HG03575 (cell line): Measurements from ENCODE around the gene PHF11.

Experiments
- ATAC-seq: cut with Tn5 transposase; IDR thresholded peaks from one replicate; pipeline ENCODE4 v1.9.1; 2021; ENCODE audit not compliant: unreplicated experiment, insufficient number of reproducible peaks, low FRiP score; ENCODE audit errors: extremely low read depth

PHF11 gene

GRCh38 chr13:49495783-49496762 lies at the start of gene PHF11:
PHF11 (plus strand) TSS chr13:49495953; CDS start chr13:49496002, 49 bp downstream.
- peak; percentile 48 for ATAC-seq

DNA sequence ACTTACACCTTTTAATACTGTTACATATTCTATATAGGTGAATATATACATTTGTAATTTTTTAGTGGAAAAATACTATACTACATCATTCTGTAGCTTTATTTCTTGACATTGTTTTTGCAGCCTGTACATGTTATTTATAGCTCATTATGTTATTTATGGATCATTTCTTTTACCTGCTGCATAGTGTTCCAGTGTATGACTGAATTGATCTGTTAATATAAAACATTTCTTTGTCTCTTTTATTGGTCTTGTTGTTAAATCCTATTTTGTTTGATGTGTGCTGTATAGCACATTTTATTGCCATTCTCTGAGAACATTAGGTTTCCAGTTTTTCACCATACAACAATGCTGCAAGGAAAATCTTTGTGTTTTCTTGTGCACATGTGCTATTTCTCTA lies 49.3 kb upstream of the PHF11 start:
- ATAC-seq: no peak

GRCh38 chr13:49448753-49449152 lies 47.0 kb upstream of the PHF11 start:
- ATAC-seq: no peak

DNA sequence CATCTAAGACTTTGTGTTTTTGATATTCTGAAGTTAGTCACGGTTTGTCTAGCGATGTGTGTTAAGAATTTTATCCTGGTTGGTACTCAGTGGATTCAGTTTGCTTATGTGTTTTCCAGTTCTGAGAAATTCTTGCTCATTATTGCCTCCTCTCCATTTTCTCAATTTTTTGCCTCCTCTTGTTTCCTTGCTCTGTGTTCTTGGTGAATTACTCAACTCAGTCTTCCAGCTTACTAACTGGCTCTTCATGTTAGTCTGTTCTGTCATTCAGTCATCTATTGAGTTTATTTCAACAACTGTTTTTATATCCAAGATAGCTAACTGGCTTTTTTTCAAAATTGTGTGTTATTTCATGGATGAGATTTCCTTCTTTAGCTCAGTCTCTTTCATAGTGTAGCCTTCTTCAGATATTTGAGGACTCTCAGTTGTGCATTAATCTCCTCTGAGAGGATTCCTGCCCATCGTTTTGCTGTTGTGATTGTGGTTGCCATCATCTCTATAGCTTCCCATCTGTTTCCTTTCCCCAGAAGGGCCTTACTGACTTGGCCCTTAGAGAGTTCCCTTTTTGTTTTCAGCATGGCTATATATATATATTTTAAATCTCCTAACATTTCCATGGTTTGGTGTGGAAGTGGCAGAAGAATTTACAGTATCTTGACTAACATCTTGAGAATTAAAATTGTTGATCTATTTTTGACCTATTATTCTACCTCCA lies 45.5 kb upstream of the PHF11 start:
- ATAC-seq: no peak

DNA sequence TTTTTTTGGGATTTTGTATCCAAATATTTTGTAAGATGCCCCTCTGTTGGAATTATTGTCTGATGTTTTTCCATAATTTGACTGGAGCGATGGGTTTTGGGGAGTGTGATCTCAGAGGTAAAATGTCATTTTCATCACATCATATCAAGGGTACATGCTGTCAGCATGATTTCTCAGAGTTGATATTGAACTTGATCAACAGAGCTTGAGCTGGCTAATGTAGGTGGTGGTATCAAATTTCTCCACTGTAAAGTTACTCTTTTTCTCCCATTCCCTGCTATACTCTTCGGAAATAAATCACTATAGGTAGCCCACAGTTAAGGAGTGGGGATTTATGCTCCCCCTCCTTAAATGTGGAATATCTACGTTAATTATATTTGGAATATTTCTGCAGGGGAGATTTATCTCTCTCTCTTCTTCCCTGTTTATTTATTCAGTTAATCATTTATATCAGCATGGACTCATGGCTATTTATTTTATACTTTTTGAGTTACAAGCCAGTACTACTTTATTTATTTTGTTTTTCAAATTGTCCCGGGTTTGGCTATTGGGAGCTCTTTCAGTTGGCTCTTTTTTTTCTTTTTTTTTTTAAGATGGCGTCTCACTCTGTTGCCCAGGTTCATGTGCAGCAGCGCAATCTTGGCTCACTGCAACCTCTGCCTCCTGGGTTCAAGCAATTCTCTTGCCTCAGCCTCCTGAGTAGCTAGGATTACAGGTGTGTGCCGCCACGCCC lies 42.9 kb upstream of the PHF11 start:
- no peak for ATAC-seq

GRCh38 chr13:49453465-49453864 lies 42.3 kb upstream of the PHF11 start:
- no peak for ATAC-seq

GRCh38 chr13:49454388-49455006 lies 41.3 kb upstream of the PHF11 start:
- peak; percentile 78 for ATAC-seq

DNA sequence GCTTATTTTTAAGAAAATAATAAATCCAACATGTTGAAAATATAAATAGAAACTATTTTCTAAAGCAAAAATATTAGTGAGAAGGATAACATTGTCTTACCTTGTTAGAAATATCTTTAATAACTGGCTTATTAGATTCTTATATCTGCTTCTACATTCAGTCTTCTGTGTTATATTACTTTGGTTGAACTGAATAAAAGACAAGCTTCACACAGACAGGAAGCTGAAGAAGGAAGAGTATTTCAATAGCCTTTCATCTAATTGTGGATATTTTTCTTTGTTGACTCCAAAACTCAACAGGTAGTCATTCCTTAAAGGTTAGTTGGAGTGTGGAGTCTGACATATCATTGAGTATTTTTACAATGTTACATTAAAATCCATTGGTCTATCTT lies 40.8 kb upstream of the PHF11 start:
- no peak for ATAC-seq

DNA sequence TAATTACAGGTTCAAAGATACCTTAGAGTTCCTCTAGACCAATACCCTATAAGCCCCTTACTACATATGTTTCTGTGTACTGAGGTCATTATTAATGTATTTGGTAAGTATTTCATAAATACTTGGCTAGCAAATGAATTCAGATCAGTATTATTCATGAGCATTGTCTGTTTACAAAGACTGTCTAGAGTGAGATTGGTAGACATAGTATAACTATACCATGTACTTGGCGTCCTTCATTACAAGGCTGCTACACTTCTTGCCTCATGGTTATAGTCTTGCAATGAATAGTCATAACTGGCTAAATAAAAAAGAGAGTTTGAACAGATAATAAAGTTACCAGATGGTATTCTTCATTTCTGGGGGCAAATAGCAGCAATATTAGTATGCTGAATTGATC lies 39.6 kb upstream of the PHF11 start:
- ATAC-seq: no peak

- no peak for ATAC-seq
Measured at GRCh38 chr13:49457221-49457620, 38.5 kb upstream of the PHF11 start.

DNA sequence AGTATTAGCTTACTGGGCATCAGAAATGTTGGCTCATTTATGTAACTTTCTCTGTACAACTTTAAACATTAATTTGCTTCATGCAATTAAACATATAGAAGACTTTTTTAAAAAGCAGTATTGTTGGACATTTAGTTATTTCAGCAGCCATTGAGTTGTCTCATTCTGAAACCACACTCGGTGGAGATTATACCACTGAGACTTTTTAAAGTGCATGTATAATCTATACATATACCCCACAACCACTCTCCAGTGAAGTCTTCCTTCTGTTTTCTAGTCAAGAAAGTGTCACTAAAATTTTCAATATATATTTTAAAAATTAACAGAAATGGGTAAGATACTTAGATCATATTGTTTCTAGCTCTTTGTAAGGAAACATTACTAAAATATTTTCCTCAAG lies 36.2 kb upstream of the PHF11 start:
- ATAC-seq: no peak

DNA sequence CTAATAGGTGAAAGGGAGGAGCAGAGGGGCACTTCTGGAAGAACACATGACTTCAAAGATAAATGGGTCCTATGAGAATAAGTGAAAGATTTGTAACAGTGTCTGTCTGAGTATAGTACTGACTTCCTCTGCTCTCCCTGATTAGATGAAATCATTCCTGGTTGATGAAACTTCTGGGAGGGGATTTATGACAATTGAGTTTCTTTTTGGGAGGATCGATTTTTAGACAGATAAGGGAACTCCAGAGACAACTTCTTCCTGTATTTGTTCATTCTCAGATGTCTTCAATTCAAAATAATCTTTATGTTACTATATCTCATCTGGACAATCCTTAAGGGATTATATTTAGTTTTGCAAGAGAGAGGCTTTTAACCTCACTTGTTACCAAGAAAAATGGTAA lies 31.7 kb upstream of the PHF11 start:
- ATAC-seq: no peak

DNA sequence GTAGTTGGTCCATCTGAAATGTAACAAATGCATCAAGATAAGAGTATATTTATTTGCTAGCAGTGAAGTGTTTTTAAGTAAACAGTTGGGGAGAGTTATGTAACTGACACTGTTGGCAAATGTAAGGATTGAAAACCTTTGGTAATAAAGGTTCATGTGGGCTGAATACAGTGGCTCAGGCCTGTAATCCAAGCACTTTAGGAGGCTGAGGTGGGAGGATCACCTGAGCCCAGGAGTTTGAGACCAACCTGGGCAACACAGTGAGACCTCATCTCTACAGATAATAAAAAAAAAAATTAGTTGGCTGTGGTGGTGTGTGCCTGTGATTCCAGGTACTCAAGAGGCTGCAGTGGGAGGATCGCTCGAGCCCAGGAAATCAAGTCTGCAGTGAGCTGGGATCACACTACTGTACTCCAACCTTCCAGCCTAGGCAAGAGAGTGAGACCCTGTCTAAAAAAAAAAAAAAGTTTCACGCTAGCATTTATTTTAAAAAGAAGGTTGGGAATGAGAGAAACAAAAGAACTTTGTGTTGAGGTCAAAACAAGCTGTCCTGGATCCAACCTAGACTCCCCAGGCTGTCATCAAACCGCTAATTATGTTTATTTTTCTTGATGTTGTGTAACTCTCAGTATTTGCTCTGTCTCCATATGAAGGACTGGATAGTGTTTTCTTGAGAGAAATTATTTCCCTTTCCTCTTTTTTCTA lies 31.0 kb upstream of the PHF11 start:
- no peak for ATAC-seq

DNA sequence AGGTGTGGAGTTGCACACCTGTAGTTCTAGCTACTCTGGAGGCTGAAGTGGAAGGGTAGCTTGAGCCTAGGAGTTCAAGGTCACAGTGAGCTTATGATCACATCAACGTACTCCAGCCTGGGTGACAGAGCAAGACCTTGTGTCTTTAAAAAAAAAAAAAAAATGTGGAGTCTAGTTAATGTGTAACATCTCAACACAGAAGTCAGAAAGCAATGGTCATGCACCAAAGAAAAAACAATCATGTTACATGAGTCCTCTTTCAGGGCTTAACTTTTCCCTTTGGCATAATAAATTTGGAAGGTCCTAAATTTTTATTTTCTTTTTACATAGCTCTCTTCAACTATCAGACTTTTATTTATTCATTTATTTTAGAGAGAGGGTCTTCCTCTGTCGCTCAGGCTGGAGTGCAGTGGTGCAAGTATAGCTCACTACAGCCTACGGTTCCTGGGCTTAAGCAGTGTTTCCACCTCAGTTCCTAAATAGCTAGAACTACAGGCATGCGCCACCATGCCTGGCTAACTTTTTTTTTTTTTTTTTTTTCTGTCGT lies 29.4 kb upstream of the PHF11 start:
- ATAC-seq: no peak

- ATAC-seq: no peak
Measured at GRCh38 chr13:49472186-49472585, 23.6 kb upstream of the PHF11 start.

- ATAC-seq: no peak
Measured at GRCh38 chr13:49476529-49476928, 19.2 kb upstream of the PHF11 start.

DNA sequence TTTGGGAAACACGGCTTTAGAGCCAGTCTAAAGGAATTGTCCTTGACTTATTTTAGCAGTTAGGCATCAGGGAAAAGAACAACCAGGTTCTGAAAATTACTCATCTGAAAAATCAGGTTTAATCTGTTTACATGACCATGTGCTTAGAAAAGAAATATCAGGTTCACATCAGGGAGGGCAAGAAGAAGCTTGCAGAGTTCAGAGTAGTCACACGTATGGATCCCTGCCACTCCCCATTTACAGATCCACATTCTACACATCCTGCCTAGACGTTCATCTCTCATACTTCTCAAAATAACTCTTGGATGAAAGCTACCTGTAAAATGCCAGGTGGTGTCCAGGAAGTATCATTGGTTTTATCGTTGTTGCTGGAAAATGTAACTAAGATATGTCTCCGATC lies 14.0 kb upstream of the PHF11 start:
- ATAC-seq: no peak

DNA sequence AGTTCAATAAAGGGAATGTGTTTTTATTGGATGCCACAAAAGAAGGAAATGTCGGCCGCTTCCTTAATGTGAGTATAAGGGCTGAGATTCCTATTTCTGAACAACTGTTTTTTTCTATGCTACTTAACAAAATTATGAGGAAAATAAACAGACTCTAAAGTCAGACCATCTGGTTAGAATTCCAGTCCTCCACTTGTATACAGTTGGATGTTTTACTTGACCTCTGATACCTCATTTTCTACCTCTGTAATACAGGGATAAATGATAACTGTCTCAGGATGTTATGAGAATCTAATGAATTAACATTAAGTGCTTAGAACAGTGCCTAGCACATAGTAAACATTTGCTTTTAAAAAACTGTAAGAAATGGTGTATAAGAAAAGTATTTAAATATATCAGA lies 7.2 kb upstream of the PHF11 start:
- ATAC-seq: no peak
